Measurements from ENCODE around the gene ANO2.

Gene ANO2

DNA sequence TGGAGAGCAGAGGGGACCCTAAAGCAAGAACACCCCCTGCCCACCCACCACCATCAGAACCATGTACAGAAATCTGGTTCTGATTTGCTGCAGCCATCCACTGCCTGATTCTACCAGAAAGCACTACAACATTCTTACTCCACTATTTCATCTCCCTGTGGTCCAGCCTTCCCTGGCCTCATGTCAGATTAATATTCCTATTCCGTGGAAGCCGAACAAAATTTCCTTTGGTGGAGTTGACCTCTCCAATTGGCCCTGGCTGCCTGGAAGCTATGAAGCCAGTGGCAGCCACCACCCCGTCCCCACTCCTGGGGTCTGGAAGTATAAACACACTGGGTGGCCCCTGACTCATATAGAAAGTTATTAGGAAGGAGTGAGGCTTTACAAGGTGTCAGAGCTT is 60.2 kb downstream of the ANO2 start:
- no peak overlapping the region for H3K9ac ChIP-seq (ENCODE audit: insufficient read length, low read depth)
- H3K4me1 ChIP-seq (ENCODE audit: insufficient read depth, insufficient read length), result peaks cover 10% of the 10 kb centered on the region
- no peaks in the 10 kb centered on the region for H3K27me3 ChIP-seq (ENCODE audit: insufficient read depth, insufficient read length)
- no peak overlapping the region for H3K4me3 ChIP-seq (ENCODE audit: insufficient read length, low read depth)
- peaks cover 22% of the 10 kb centered on the region; the same call in 1 of the 2 replicates for H3K9me3 ChIP-seq (ENCODE audit: insufficient read depth, low read length)
- TF ChIP-seq ZNF274 (IDR thresholded peaks at IDR 0.05; ENCODE audit: low read depth, low read length), result no peak
- DNase-seq (ENCODE audit: low read depth, low spot score), result no peak
- H3K36me3 ChIP-seq (ENCODE audit: insufficient read depth, insufficient read length, low read length), result no peaks in the 10 kb centered on the region

DNA sequence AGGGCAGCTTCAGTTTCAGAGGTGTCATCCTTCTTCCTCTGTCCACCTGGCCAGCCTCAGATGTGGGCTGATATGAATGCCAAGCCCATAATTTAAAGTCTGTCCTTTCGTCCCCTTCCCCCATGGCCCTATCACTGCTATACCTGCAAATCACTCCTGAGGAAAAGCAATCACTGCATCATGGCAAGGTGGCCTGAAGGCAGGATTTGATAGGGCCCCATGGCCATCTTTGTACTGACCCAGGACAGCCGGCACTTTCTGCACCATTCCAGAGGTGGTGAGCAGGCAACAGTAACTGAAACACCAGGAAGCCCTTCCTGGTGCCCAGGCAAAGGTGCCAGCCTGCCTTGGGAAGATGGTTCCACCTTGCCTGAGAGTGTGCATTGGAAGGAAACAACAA is 60.8 kb downstream of the ANO2 start:
- DNase-seq (ENCODE audit: low read depth, low spot score), result no peak
- H3K4me3 ChIP-seq (ENCODE audit: insufficient read length, low read depth), result no peak overlapping the region
- peaks cover 10% of the 10 kb centered on the region for H3K4me1 ChIP-seq (ENCODE audit: insufficient read depth, insufficient read length)
- TF ChIP-seq SUZ12 (IDR thresholded peaks at IDR 0.05; ENCODE audit: extremely low read depth, insufficient read depth, insufficient read length) (no peak), ZNF274 (IDR thresholded peaks at IDR 0.05; ENCODE audit: low read depth, low read length) (no peak), YY1 (IDR thresholded peaks at IDR 0.05; ENCODE audit: insufficient read depth, insufficient read length) (no peak)
- H3K9me3 ChIP-seq (ENCODE audit: insufficient read depth, low read length), result peaks cover 16% of the 10 kb centered on the region; the same call in 1 of the 2 replicates
- H3K36me3 ChIP-seq (ENCODE audit: insufficient read depth, insufficient read length, low read length), result no peaks in the 10 kb centered on the region
- no peak overlapping the region for H3K9ac ChIP-seq (ENCODE audit: insufficient read length, low read depth)
- no peaks in the 10 kb centered on the region for H3K27me3 ChIP-seq (ENCODE audit: insufficient read depth, insufficient read length)

DNA sequence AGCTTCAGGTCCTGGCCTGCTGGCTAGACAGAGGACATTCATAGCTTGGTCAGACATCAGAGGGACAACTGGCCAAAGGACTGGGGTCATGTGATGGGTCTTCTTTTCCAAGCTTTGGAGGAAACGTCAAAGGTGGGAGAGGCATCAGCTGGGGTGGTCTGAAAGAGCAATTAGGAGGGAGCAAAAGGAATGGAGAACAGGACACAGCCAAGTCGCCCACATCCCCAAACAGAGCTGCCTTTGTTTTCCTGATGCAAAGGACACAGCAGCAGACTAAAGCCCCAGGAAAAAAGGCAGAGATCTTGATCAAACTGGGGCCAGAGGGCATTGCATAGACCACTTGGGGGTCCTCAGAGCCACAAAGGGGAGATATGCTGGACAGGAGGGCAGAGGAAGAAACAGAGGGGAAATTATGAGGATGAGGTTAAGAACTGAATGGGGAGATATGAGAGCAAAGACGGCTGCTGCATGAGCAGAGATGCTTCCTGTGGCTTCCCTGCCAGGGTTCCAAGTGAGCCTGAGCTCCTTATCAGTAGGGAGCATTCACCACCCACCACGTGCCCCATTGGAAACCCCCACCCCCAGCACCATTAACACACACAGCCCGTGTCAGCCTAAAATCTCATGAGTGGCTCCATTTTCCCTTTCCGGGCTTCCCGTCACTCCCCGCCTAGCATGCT is 62.4 kb downstream of the ANO2 start:
- peaks cover 10% of the 10 kb centered on the region for H3K4me1 ChIP-seq (ENCODE audit: insufficient read depth, insufficient read length)
- H3K9me3 ChIP-seq (ENCODE audit: insufficient read depth, low read length), result peaks cover 8% of the 10 kb centered on the region; the same call in 1 of the 2 replicates
- no peak for DNase-seq (ENCODE audit: low read depth, low spot score)
- no peak for TF ChIP-seq SUZ12 (IDR thresholded peaks at IDR 0.05; ENCODE audit: extremely low read depth, insufficient read depth, insufficient read length)
- TF ChIP-seq ZNF274 (IDR thresholded peaks at IDR 0.05; ENCODE audit: low read depth, low read length), result no peak
- no peak for TF ChIP-seq YY1 (IDR thresholded peaks at IDR 0.05; ENCODE audit: insufficient read depth, insufficient read length)
- H3K27me3 ChIP-seq (ENCODE audit: insufficient read depth, insufficient read length), result no peaks in the 10 kb centered on the region
- no peaks in the 10 kb centered on the region for H3K36me3 ChIP-seq (ENCODE audit: insufficient read depth, insufficient read length, low read length)
- H3K4me3 ChIP-seq (ENCODE audit: insufficient read length, low read depth), result no peak overlapping the region
- no peak overlapping the region for H3K9ac ChIP-seq (ENCODE audit: insufficient read length, low read depth)

DNA sequence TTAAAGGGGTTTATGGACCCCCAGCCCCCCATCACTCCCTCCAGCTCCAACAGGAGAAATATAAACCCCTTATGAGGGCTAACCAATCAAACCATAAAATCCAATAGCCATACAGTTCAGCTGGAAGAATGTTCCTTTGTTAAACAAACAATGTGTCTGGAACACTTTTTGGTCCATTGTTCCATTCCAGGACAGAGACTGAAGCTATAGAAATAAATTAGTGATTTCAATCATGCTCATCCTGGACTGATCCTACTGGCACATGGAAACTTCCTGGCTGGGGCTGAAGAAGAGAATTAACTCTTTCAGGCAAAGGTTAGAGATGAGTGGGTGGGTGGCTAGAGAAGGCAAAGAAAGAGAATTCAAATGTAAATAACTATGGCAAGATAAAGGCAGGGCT is 63.4 kb downstream of the ANO2 start:
- Histone ChIP-seq H3K27me3 (ENCODE audit: insufficient read depth, insufficient read length) (no peaks in the 10 kb centered on the region), H3K36me3 (ENCODE audit: insufficient read depth, insufficient read length, low read length) (no peaks in the 10 kb centered on the region), H3K9ac (ENCODE audit: insufficient read length, low read depth) (no peak overlapping the region), H3K4me3 (ENCODE audit: insufficient read length, low read depth) (no peak overlapping the region), H3K9me3 (ENCODE audit: insufficient read depth, low read length) (peaks cover 8% of the 10 kb centered on the region; the same call in 1 of the 2 replicates), H3K4me1 (ENCODE audit: insufficient read depth, insufficient read length) (peaks cover 10% of the 10 kb centered on the region)
- TF ChIP-seq SUZ12 (IDR thresholded peaks at IDR 0.05; ENCODE audit: extremely low read depth, insufficient read depth, insufficient read length), result no peak
- no peak for TF ChIP-seq ZNF274 (IDR thresholded peaks at IDR 0.05; ENCODE audit: low read depth, low read length)
- no peak for TF ChIP-seq YY1 (IDR thresholded peaks at IDR 0.05; ENCODE audit: insufficient read depth, insufficient read length)
- DNase-seq (ENCODE audit: low read depth, low spot score), result peak; percentile 28

DNA sequence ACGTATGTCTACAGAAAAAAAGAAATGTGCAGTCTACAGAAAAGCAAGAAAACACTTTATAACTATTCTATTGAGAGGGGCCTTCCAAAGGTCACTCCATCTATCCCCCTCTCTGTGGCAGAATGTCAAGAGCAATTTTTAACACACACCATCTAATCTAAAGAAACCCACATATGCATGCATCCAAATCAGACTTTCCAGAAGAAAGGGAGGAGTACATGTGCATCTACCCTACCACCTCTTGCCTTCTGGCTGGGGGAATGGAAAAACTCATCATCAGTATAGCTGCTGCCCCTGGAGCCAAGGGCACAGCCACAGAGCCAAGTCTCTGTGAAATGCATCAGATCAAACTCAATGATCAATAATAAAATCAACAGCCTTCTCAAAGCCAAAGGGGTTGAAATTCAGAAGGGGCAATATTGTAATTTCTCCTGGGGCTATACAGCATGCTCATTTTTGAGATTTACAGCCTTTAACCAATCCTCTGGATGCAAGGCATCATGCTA is 63.9 kb downstream of the ANO2 start:
- Histone ChIP-seq H3K9me3 (ENCODE audit: insufficient read depth, low read length) (peaks cover 8% of the 10 kb centered on the region; the same call in 1 of the 2 replicates), H3K4me1 (ENCODE audit: insufficient read depth, insufficient read length) (peaks cover 10% of the 10 kb centered on the region), H3K9ac (ENCODE audit: insufficient read length, low read depth) (no peak overlapping the region), H3K27me3 (ENCODE audit: insufficient read depth, insufficient read length) (no peaks in the 10 kb centered on the region), H3K36me3 (ENCODE audit: insufficient read depth, insufficient read length, low read length) (no peaks in the 10 kb centered on the region), H3K4me3 (ENCODE audit: insufficient read length, low read depth) (no peak overlapping the region)
- no peak for TF ChIP-seq SUZ12 (IDR thresholded peaks at IDR 0.05; ENCODE audit: extremely low read depth, insufficient read depth, insufficient read length)
- TF ChIP-seq ZNF274 (IDR thresholded peaks at IDR 0.05; ENCODE audit: low read depth, low read length), result no peak
- TF ChIP-seq YY1 (IDR thresholded peaks at IDR 0.05; ENCODE audit: insufficient read depth, insufficient read length), result no peak
- DNase-seq (ENCODE audit: low read depth, low spot score), result no peak

DNA sequence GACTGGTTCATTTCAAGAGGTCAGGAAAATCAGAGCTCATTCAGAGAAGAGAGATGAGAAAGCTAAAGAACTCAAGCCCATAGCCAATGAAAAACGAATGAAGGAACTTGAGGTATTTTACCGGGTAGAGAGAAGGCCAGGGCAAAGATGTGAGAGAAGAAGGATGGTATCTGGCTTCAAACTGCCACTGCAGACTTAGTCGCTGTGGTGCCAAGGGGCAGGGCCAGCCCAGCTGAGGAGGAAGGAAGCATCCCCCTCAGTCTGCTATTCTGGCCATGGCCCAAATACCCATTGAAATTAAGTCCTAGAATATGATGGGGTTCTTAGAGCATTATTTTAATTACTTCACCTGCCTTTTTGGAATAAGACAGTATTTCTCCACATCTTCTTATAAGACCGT is 69.2 kb downstream of the ANO2 start:
- no peak for DNase-seq (ENCODE audit: low read depth, low spot score)
- no peak for TF ChIP-seq ZNF274 (IDR thresholded peaks at IDR 0.05; ENCODE audit: low read depth, low read length)
- no peak for TF ChIP-seq SUZ12 (IDR thresholded peaks at IDR 0.05; ENCODE audit: extremely low read depth, insufficient read depth, insufficient read length)
- TF ChIP-seq YY1 (IDR thresholded peaks at IDR 0.05; ENCODE audit: insufficient read depth, insufficient read length), result no peak
- Histone ChIP-seq H3K9me3 (ENCODE audit: insufficient read depth, low read length) (no peaks in the 10 kb centered on the region), H3K4me1 (ENCODE audit: insufficient read depth, insufficient read length) (peaks cover 9% of the 10 kb centered on the region), H3K27me3 (ENCODE audit: insufficient read depth, insufficient read length) (no peaks in the 10 kb centered on the region), H3K36me3 (ENCODE audit: insufficient read depth, insufficient read length, low read length) (no peaks in the 10 kb centered on the region), H3K9ac (ENCODE audit: insufficient read length, low read depth) (no peak overlapping the region), H3K4me3 (ENCODE audit: insufficient read length, low read depth) (no peak overlapping the region)

DNA sequence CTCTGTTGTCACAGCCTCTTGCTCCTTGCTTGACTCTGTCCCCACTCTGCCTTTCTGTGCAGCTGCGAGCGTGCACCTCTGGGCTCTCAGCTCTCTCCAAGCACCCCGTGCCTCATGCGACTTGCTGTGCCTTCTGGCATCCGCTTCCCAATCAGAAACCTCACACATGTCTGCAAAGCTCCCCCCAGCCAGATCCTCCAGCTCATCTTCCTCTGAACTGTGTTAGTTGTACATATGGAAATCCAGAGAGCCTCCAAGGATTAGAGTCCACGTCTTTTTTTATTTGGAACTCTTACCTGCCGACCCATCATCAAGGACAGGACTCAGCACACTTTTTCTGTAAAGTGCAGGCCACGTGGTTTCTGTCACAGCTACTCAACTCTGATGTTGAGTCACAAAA is 70.5 kb downstream of the ANO2 start:
- no peak for DNase-seq (ENCODE audit: low read depth, low spot score)
- TF ChIP-seq YY1 (IDR thresholded peaks at IDR 0.05; ENCODE audit: insufficient read depth, insufficient read length) (no peak), ZNF274 (IDR thresholded peaks at IDR 0.05; ENCODE audit: low read depth, low read length) (no peak), SUZ12 (IDR thresholded peaks at IDR 0.05; ENCODE audit: extremely low read depth, insufficient read depth, insufficient read length) (no peak)
- Histone ChIP-seq H3K9me3 (ENCODE audit: insufficient read depth, low read length) (no peaks in the 10 kb centered on the region), H3K4me1 (ENCODE audit: insufficient read depth, insufficient read length) (peaks cover 13% of the 10 kb centered on the region), H3K27me3 (ENCODE audit: insufficient read depth, insufficient read length) (no peaks in the 10 kb centered on the region), H3K36me3 (ENCODE audit: insufficient read depth, insufficient read length, low read length) (no peaks in the 10 kb centered on the region), H3K4me3 (ENCODE audit: insufficient read length, low read depth) (no peak overlapping the region), H3K9ac (ENCODE audit: insufficient read length, low read depth) (no peak overlapping the region)
